SU-DHL-6 (cell line): ENCODE results near the gene ZNF92.

Source experiments
- H2AFZ ChIP-seq: fragments of 200-600 bp; sonication (generic); 2 replicates; pipeline ENCODE4 v1.6.1; 2014; ENCODE audit warnings: low read depth, mild to moderate bottlenecking, moderate library complexity, mixed read lengths, antibody characterized with exemption, low read length; ENCODE audit not compliant: severe bottlenecking
- H3F3A ChIP-seq: fragments of 200-600 bp; shearing (Covaris generic); 2 replicates; pipeline ENCODE4 v1.6.0; 2016; ENCODE audit warnings: antibody characterized with exemption, mild to moderate bottlenecking; ENCODE audit not compliant: insufficient read depth
- H3K27ac ChIP-seq: fragments of 200-600 bp; sonication (generic); 2 replicates; pipeline ENCODE4 v1.5.1; 2016; ENCODE audit warnings: low read depth, mild to moderate bottlenecking, low read length, moderate library complexity, mixed read lengths
- H3K27me3 ChIP-seq: fragments of 200-600 bp; sonication (generic), shearing (Covaris generic); 2 replicates; pipeline ENCODE4 v1.6.0; 2014; ENCODE audit warnings: mild to moderate bottlenecking, low read length
- H3K36me3 ChIP-seq: fragments of 200-600 bp; sonication (generic); 2 replicates; pipeline ENCODE4 v1.6.1; 2014; ENCODE audit warnings: mild to moderate bottlenecking, low read length, mixed read lengths
- H3K4me2 ChIP-seq: fragments of 300-600, 200-600 bp; shearing (Covaris generic), sonication (generic); 2 replicates; pipeline ENCODE4 v1.6.0; 2014; ENCODE audit warnings: low read length, low read depth, mild to moderate bottlenecking; ENCODE audit not compliant: poor library complexity, severe bottlenecking
- H3K4me3 ChIP-seq: fragments of 200-600 bp; sonication (generic); 2 replicates; pipeline ENCODE4 v1.5.1; 2014; ENCODE audit warnings: antibody characterized with exemption, low read length, mild to moderate bottlenecking, mixed read lengths; ENCODE audit not compliant: insufficient read depth, poor library complexity, severe bottlenecking
- H3K79me2 ChIP-seq: fragments of 200-600 bp; sonication (generic); 2 replicates; pipeline ENCODE4 v1.6.1; 2014; ENCODE audit warnings: mild to moderate bottlenecking, low read length, moderate library complexity; ENCODE audit not compliant: insufficient read depth
- H3K9ac ChIP-seq: fragments of 200-600 bp; sonication (generic); 2 replicates; pipeline ENCODE4 v1.7.0; 2014; ENCODE audit warnings: mild to moderate bottlenecking, low read length
- H3K9me2 ChIP-seq: fragments of 200-600 bp; sonication (generic); replicated peaks from 2 replicates; pipeline ENCODE4 v1.6.1; 2014; ENCODE audit warnings: low read length; ENCODE audit not compliant: insufficient read depth
- H3K9me3 ChIP-seq: fragments of 200-600 bp; sonication (generic); 2 replicates; pipeline ENCODE4 v1.6.1; 2014; ENCODE audit warnings: low read length, mixed read lengths; ENCODE audit not compliant: insufficient read depth
- H4K20me1 ChIP-seq: fragments of 200-600 bp; sonication (generic); 2 replicates; pipeline ENCODE4 v1.6.1; 2014; ENCODE audit warnings: low read depth, mild to moderate bottlenecking, antibody characterized with exemption, low read length, moderate library complexity, mixed read lengths
- EZH2phosphoT487 ChIP-seq: fragments of 200-600 bp; sonication (generic), shearing (Covaris generic); conservative IDR thresholded peaks from 2 replicates; pipeline ENCODE4 v1.6.1; 2018; ENCODE audit warnings: mild to moderate bottlenecking, antibody characterized with exemption, low read length, moderate library complexity, mixed read lengths
- TF ChIP-seq, protein P1 (sequence below): fragments of 200-600 bp; sonication (generic); IDR thresholded peaks from one replicate; pipeline ENCODE4 v1.5.1; 2017; ENCODE audit warnings: antibody characterized with exemption, mild to moderate bottlenecking, low read length, moderate library complexity; ENCODE audit not compliant: insufficient read depth, poor library complexity, severe bottlenecking

ZNF92 gene

DNA sequence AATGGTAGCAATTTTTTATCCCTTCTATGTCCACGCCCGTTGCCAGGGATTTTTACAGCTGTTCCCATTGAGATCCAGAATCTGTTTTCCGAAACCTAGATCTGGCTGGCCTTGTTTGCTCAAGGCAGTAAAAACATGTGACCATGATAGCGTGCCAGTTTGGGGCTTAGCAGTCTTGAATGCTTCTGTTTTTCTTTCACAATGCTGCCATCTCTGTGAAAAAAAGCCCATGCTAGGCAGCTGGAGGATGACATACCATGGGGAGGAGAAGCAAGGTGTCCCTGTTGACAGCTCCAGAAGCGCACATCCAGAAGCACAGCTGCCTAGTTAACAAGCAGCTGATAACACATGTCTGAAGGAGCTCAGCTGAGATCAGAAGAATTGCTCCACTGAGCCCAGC lies 2.2 kb upstream of the ZNF92 start:
- Histone ChIP-seq H2AFZ (no peak overlapping the region), H3K27ac (no peak overlapping the region), H3K79me2 (peaks cover 28% of the 10 kb centered on the region), H3K9ac (no peak overlapping the region), H3K4me2 (no peak overlapping the region), H3K9me2 (no peaks in the 10 kb centered on the region), H3K27me3 (no peaks in the 10 kb centered on the region), H3F3A (0 out of 2 replicates have a peak, but pooled peaks cover 7% of the 10 kb centered on the region), H3K9me3 (no peaks in the 10 kb centered on the region), H3K36me3 (peaks cover 3% of the 10 kb centered on the region; the same call in 1 of the 2 replicates), H3K4me3 (no peak overlapping the region), H4K20me1 (peaks cover 11% of the 10 kb centered on the region; the same call in 1 of the 2 replicates)
- TF ChIP-seq EZH2phosphoT487, result no peak
- TF ChIP-seq, protein P1, sequence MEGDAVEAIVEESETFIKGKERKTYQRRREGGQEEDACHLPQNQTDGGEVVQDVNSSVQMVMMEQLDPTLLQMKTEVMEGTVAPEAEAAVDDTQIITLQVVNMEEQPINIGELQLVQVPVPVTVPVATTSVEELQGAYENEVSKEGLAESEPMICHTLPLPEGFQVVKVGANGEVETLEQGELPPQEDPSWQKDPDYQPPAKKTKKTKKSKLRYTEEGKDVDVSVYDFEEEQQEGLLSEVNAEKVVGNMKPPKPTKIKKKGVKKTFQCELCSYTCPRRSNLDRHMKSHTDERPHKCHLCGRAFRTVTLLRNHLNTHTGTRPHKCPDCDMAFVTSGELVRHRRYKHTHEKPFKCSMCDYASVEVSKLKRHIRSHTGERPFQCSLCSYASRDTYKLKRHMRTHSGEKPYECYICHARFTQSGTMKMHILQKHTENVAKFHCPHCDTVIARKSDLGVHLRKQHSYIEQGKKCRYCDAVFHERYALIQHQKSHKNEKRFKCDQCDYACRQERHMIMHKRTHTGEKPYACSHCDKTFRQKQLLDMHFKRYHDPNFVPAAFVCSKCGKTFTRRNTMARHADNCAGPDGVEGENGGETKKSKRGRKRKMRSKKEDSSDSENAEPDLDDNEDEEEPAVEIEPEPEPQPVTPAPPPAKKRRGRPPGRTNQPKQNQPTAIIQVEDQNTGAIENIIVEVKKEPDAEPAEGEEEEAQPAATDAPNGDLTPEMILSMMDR, result no peak

DNA sequence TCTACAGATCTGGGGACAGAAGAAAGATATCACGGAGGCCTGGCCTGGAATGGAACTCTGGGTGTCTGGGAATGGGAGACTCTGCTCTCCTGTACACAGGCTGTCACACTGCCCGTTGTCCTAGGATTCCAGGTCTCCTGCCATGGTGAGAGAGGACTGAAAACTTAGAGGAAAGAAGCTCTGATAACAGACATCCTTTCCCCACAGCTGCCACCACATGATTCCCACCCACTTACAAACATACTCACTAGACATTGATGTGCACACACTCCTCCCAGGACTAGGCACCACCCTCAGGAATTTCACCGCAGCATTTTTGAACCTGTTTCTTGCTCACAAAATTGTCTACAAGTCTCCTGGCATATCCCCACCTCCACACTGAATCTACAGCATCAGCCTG lies 5.7 kb downstream of the ZNF92 start:
- no peak overlapping the region for H3K27ac ChIP-seq
- peaks cover 21% of the 10 kb centered on the region; the same call in 1 of the 2 replicates for H3K36me3 ChIP-seq
- peaks cover 52% of the 10 kb centered on the region; the same call in 1 of the 2 replicates for H4K20me1 ChIP-seq
- no peaks in the 10 kb centered on the region for H3F3A ChIP-seq
- H3K9ac ChIP-seq, result no peak overlapping the region
- no peak overlapping the region for H3K4me3 ChIP-seq
- no peak overlapping the region for H3K4me2 ChIP-seq
- no peaks in the 10 kb centered on the region for H3K9me3 ChIP-seq
- TF ChIP-seq, protein P1, result no peak
- TF ChIP-seq EZH2phosphoT487, result no peak
- no peak overlapping the region for H2AFZ ChIP-seq
- no peaks in the 10 kb centered on the region for H3K9me2 ChIP-seq
- H3K79me2 ChIP-seq, result peaks cover 100% of the 10 kb centered on the region
- no peaks in the 10 kb centered on the region for H3K27me3 ChIP-seq

GRCh38 chr7:65381742-65382141 lies 8.1 kb downstream of the ZNF92 start:
- H3K4me3 ChIP-seq, result no peak overlapping the region
- H3K36me3 ChIP-seq, result peaks cover 16% of the 10 kb centered on the region; the same call in 1 of the 2 replicates
- H3F3A ChIP-seq, result no peaks in the 10 kb centered on the region

More at GRCh38 chr7:65381742-65382141, 8.1 kb downstream of the ZNF92 start:
- Histone ChIP-seq H2AFZ (no peak overlapping the region), H3K27me3 (no peaks in the 10 kb centered on the region), H3K9me2 (no peaks in the 10 kb centered on the region), H3K27ac (no peak overlapping the region), H4K20me1 (peaks cover 60% of the 10 kb centered on the region; the same call in 1 of the 2 replicates), H3K9me3 (no peaks in the 10 kb centered on the region), H3K79me2 (peaks cover 100% of the 10 kb centered on the region), H3K9ac (no peak overlapping the region), H3K4me2 (peak overlapping the region; percentile 9)
- no peak for TF ChIP-seq EZH2phosphoT487
- TF ChIP-seq, protein P1, result no peak
